Endothelial cell of umbilical vein (primary cell): ENCODE measurements around the gene TUBG1. TPM values are rescaled to one million over a fixed set of nuclear protein-coding genes. Genes with fewer than 3 reads are reported as not detected.

Experiments
- BruUV-seq: library from RNA; stranded (reverse); fragments of 400-500 nt; replicated peaks from 2 replicates; lab custom pipeline; 2021; lab: Mats Ljungman, UMichigan
- CTCF ChIA-PET: fragments of 300-600, 350-600 bp; sonication (Branson Sonifier 250); formaldehyde crosslinking; loops from one replicate; lab custom pipeline; 2021; ENCODE audit warnings: antibody characterized with exemption, inconsistent platforms; lab: Charles Lee
- POLR2A ChIA-PET: fragments of 300-600, 350-600 bp; sonication (Branson Sonifier 250); formaldehyde crosslinking; loops from one replicate; lab custom pipeline; 2021; ENCODE audit warnings: antibody characterized with exemption, inconsistent platforms; lab: Charles Lee
- DNase-seq: peaks from one replicate; pipeline ENCODE4 v3.0.0-alpha.2; 2011; ENCODE audit warnings: low read depth, low spot score
- FAIRE-seq: peaks from 2 replicates; lab custom pipeline; 2011; peaks lifted over from hg19 to GRCh38; lab: Jason Lieb, UNC
- H2AFZ ChIP-seq: 2 replicates; pipeline ENCODE4 v1.6.0; 2012; ENCODE audit warnings: low read depth, low read length, control low read depth, inconsistent platforms
- H3K27ac ChIP-seq: 2 replicates; pipeline ENCODE4 v1.5.1; 2011; ENCODE audit warnings: low read depth, mild to moderate bottlenecking, control low read depth, low read length, moderate library complexity; ENCODE audit not compliant: insufficient read depth
- H3K27me3 ChIP-seq, 2 experiments: 2 replicates each; pipeline versions ENCODE4 v1.6.0 to v1.6.1; 2011; ENCODE audit warnings: low read length in 2 of 2, mixed read lengths in 1 of 2; ENCODE audit not compliant: control insufficient read depth in 2 of 2, insufficient read depth in 2 of 2
- H3K36me3 ChIP-seq, 2 experiments: 2 replicates in 1 of 2; 3 replicates in 1 of 2; pipeline ENCODE4 v1.5.1; 2011; ENCODE audit warnings: low read length in 2 of 2, mild to moderate bottlenecking in 1 of 2, moderate library complexity in 1 of 2; ENCODE audit not compliant: control insufficient read depth in 2 of 2, insufficient read depth in 2 of 2; ENCODE audit errors: extremely low read depth in 1 of 2
- H3K4me1 ChIP-seq: 3 replicates; pipeline ENCODE4 v1.5.1; 2011; ENCODE audit warnings: mild to moderate bottlenecking, low read length; ENCODE audit not compliant: control insufficient read depth, insufficient read depth; ENCODE audit errors: extremely low read depth
- H3K4me2 ChIP-seq: 2 replicates; pipeline ENCODE4 v1.6.1; 2011; ENCODE audit warnings: low read length, control low read depth, mixed read lengths; ENCODE audit not compliant: insufficient read depth
- H3K4me3 ChIP-seq, 3 experiments: fragments of 200-600 bp in 1 of 3; sonication (generic), shearing (Covaris generic) in 1 of 3; replicated peaks in 1 of 3; 2 replicates each; pipeline ENCODE4 v1.5.1; 2011 to 2016; ENCODE audit warnings: control low read depth in 3 of 3, low read length in 3 of 3, mild to moderate bottlenecking in 2 of 3, inconsistent platforms in 1 of 3, low read depth in 1 of 3, moderate library complexity in 1 of 3; ENCODE audit not compliant: insufficient read depth in 1 of 3
- H3K79me2 ChIP-seq: 2 replicates; pipeline ENCODE4 v1.6.0; 2012; ENCODE audit warnings: low read length, inconsistent platforms; ENCODE audit not compliant: control insufficient read depth, insufficient read depth
- H3K9ac ChIP-seq: replicated peaks from 2 replicates; pipeline ENCODE3; 2011; ENCODE audit warnings: low read length, control low read depth; ENCODE audit not compliant: insufficient read depth; ENCODE audit errors: extremely low read depth
- H3K9me1 ChIP-seq: replicated peaks from 3 replicates; pipeline ENCODE4 v1.6.0; 2011; ENCODE audit warnings: mild to moderate bottlenecking, low read length; ENCODE audit not compliant: control insufficient read depth, insufficient read depth; ENCODE audit errors: extremely low read depth
- H3K9me3 ChIP-seq: replicated peaks from 2 replicates; pipeline ENCODE4 v1.5.1; 2012; ENCODE audit warnings: low read length, inconsistent platforms; ENCODE audit not compliant: control insufficient read depth, insufficient read depth
- H4K20me1 ChIP-seq: replicated peaks from 2 replicates; pipeline ENCODE3; 2011; ENCODE audit warnings: mild to moderate bottlenecking, low read length; ENCODE audit not compliant: control insufficient read depth, insufficient read depth; ENCODE audit errors: extremely low read depth
- EZH2 ChIP-seq: IDR thresholded peaks from 2 replicates; pipeline ENCODE4 v1.6.1; 2012; ENCODE audit warnings: borderline replicate concordance, low read depth, mild to moderate bottlenecking, moderate library complexity, low read length, inconsistent platforms; ENCODE audit not compliant: severe bottlenecking
- FOS ChIP-seq: IDR thresholded peaks from 2 replicates; pipeline ENCODE4 v1.6.1; 2011; ENCODE audit warnings: mild to moderate bottlenecking, low read length, moderate library complexity, borderline replicate concordance; ENCODE audit not compliant: insufficient read depth
- GATA2 ChIP-seq: IDR thresholded peaks from 2 replicates; pipeline ENCODE4 v1.7.0; 2011; ENCODE audit warnings: low read depth, mild to moderate bottlenecking, moderate library complexity, mixed read lengths, low read length; ENCODE audit not compliant: insufficient read length, insufficient read depth
- JUN ChIP-seq: IDR thresholded peaks from 2 replicates; pipeline ENCODE4 v1.6.1; 2011; ENCODE audit warnings: borderline replicate concordance, low read depth; ENCODE audit not compliant: insufficient read length, insufficient read depth
- MYC ChIP-seq: IDR thresholded peaks from one replicate; pipeline ENCODE4 v1.6.1; 2011; ENCODE audit warnings: mild to moderate bottlenecking, low read depth, low read length
- POLR2A ChIP-seq: IDR thresholded peaks from 2 replicates; pipeline ENCODE4 v1.6.1; 2012; ENCODE audit warnings: low read depth, mild to moderate bottlenecking, control low read depth, low read length
- POLR2AphosphoS5 ChIP-seq: IDR thresholded peaks from 2 replicates; pipeline ENCODE4 v1.6.1; 2012; ENCODE audit warnings: low read depth, mild to moderate bottlenecking, control low read depth, low read length, moderate library complexity; ENCODE audit not compliant: insufficient read depth
- dilution Hi-C: fragments of 300-500 bp; cut with MboI; formaldehyde crosslinking; loops from one replicate; pipeline ENCODE4 v1.15.0; 2019; ENCODE audit warnings: low sequenced_read_pairs; ENCODE audit not compliant: extremely low pct_ligation_motif_present
- intact Hi-C: fragments of 100-400 bp; cut with micrococcal nuclease; formaldehyde crosslinking; loops from one replicate; pipeline ENCODE4 v1.10.0; 2022
- polyA plus RNA-seq, 4 experiments: library from polyadenylated mRNA; depleted of rRNA in 3 of 4; stranded (reverse) in 3 of 4; unstranded in 1 of 4; fragments of >200 nt; gene quantifications; 2 replicates each; pipeline versions ENCODE4 v1.2.1 to v1.2.3, GENCODE V29; 2011 to 2012; ENCODE audit warnings: missing spikeins in 1 of 4
- total RNA-seq: library from RNA; stranded (reverse); gene quantifications from 2 replicates; pipeline ENCODE4 v1.2.3, GENCODE V29; 2021
- TF ChIP-seq, protein P1 (sequence below), 2 donors: IDR thresholded peaks; 1 replicate in 1 of 2; 2 replicates in 1 of 2; pipeline ENCODE4 v1.5.1; 2011; ENCODE audit warnings: low read length in 2 of 2, mild to moderate bottlenecking in 2 of 2, moderate library complexity in 2 of 2, control low read depth in 1 of 2, inconsistent platforms in 1 of 2, low read depth in 1 of 2; ENCODE audit not compliant: insufficient read depth in 1 of 2; ENCODE audit errors: extremely low read depth in 1 of 2
- TF ChIP-seq, protein P2 (sequence below): IDR thresholded peaks from 2 replicates; pipeline ENCODE4 v1.6.1; 2011; ENCODE audit not compliant: insufficient read depth, insufficient read length

Gene TUBG1
- total and polyA plus RNA-seq, 2 donors (not counting 3 experiments of a cell fraction or from before 2014, with no cell fraction given), result 102 to 132 TPM

DNA sequence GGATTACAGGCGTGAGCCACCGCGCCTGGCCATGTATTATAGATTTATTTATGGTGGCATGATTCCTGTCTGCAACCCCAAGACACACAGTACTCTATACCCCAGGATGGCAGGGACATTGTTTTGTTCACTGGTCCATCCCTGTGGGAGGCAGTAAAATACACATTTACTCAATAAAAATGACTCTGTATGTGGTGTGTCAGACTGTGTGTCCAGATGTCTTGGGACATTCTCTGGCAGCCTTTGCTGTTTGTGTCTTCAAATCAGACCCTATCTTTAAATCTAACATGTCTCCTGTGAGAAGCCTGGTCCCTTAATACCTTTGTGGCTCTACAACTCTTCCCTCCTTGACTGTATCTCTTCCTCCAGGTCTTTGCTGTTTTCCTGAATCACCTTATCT, 49.2 kb upstream of the TUBG1 start:
- H3K27me3 ChIP-seq, result no peaks in the 10 kb centered on the region
- peaks cover 20% of the 10 kb centered on the region for H3K79me2 ChIP-seq
- TF ChIP-seq FOS, result no peak
- TF ChIP-seq POLR2A, result no peak
- TF ChIP-seq, protein P1, sequence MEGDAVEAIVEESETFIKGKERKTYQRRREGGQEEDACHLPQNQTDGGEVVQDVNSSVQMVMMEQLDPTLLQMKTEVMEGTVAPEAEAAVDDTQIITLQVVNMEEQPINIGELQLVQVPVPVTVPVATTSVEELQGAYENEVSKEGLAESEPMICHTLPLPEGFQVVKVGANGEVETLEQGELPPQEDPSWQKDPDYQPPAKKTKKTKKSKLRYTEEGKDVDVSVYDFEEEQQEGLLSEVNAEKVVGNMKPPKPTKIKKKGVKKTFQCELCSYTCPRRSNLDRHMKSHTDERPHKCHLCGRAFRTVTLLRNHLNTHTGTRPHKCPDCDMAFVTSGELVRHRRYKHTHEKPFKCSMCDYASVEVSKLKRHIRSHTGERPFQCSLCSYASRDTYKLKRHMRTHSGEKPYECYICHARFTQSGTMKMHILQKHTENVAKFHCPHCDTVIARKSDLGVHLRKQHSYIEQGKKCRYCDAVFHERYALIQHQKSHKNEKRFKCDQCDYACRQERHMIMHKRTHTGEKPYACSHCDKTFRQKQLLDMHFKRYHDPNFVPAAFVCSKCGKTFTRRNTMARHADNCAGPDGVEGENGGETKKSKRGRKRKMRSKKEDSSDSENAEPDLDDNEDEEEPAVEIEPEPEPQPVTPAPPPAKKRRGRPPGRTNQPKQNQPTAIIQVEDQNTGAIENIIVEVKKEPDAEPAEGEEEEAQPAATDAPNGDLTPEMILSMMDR (IDR thresholded peaks at IDR 0.05; ENCODE audit: extremely low read depth in 1 of 2, insufficient read depth in 1 of 2, low read depth in 1 of 2, low read length in 2 of 2), result no peak
- TF ChIP-seq MYC, result no peak
- TF ChIP-seq, protein P2, sequence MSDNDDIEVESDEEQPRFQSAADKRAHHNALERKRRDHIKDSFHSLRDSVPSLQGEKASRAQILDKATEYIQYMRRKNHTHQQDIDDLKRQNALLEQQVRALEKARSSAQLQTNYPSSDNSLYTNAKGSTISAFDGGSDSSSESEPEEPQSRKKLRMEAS, result no peak
- no peak for TF ChIP-seq JUN
- no peak for TF ChIP-seq GATA2
- no peak for TF ChIP-seq POLR2AphosphoS5
- TF ChIP-seq EZH2, result no peak
- H3K9ac ChIP-seq, result no peak overlapping the region
- H3K4me3 ChIP-seq, result no peak overlapping the region
- no TSS peak for BruUV-seq
- DNase-seq (no peak), FAIRE-seq (no peak)
- H3K4me2 ChIP-seq, result no peak overlapping the region
- POLR2A ChIA-PET, result no interaction called here
- intact Hi-C loops (no loop called here), dilution Hi-C loops (no loop called here)
- H2AFZ ChIP-seq, result no peak overlapping the region
- H3K27ac ChIP-seq, result no peak overlapping the region
- CTCF ChIA-PET, result interaction anchor here (1.0 to 1.4 kb wide), 2 partner anchors 11 to 18 kb away, joined by 3 to 5 read pairs; no protein-coding TSS in a partner anchor
- H3K9me3 ChIP-seq, result no peaks in the 10 kb centered on the region
- H4K20me1 ChIP-seq, result no peaks in the 10 kb centered on the region
- H3K4me1 ChIP-seq, result peaks cover 26% of the 10 kb centered on the region
- no peaks in the 10 kb centered on the region for H3K9me1 ChIP-seq
- H3K36me3 ChIP-seq, result peaks cover 4 to 11% of the 10 kb centered on the region in 2 experiments
